ENCODE data around the gene GSTM2.

The GSTM2 gene

DNA sequence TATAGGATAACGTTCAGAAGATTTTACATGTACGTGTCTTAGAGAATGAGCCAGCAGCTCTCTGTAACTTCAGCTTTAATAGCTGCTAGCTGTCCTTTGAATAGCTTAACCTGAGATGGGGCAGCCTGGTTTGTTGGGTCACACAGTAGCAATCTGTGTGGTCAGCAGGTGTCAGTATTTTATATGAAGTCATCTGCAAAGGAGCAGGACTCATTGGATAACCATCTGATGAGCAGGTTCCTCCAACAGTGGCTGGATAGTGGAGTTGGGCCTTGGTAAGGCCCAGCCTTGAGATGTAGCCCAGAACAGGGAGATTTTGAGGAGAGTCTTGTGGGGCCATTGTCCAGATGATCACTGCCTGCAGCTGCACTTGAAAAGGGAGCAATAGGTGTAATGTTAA lies 50.6 kb downstream of the GSTM2 start:
- no peak for DNase-seq

DNA sequence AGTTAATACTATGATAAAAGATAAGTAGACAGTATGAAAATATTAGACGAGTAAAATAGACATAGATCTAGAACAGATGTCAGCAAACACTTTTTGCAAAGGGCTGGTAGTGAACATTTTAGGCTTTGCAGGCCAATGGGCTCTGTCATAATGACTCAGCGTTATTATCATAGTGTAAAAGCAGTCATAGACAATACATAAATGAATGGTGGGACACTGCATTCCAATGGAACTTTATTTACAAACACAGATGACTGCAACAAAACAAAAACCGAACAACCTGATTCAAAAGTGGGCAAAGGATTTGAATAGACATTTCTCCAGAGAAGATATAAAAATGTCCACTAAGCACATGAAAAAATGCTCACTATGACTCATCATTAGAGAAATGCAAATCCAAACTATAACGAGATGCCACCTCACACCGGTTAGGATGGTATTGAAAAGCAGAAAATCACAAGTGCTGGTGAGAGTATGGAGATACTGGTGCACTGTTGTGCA lies 51.5 kb downstream of the GSTM2 start:
- DNase-seq, result no peak

- DNase-seq, result no peak
Measured at GRCh38 chr1:109721042-109721441, 53.2 kb downstream of the GSTM2 start.

- DNase-seq, result no peak
Measured at GRCh38 chr1:109721971-109722370, 54.1 kb downstream of the GSTM2 start.

- no peak for DNase-seq
Measured at GRCh38 chr1:109722908-109723691, 55.2 kb downstream of the GSTM2 start.
